Spleen (tissue), 7 donors: Measurements from ENCODE around the gene ZNF672.

ENCODE experiments used
- CTCF ChIP-seq, 11 experiments: fragments of 200-600 bp in 7 of 11; fragments of 450-650 bp in 4 of 11; sonication (generic) in 4 of 11; IDR thresholded peaks in 8 of 11; conservative IDR thresholded peaks in 3 of 11; 1 replicate in 7 of 11; 2 replicates in 4 of 11; pipeline versions ENCODE4 v1.4.0 to v1.8.0; 2016 to 2021; ENCODE audit warnings: antibody characterized with exemption in 11 of 11, inconsistent platforms in 4 of 11, mild to moderate bottlenecking in 1 of 11
- POLR2A ChIP-seq, 3 donors: fragments of 450-650 bp; IDR thresholded peaks; one replicate each; pipeline ENCODE4 v1.5.1; 2017; ENCODE audit warnings: antibody characterized with exemption in 3 of 3, mild to moderate bottlenecking in 1 of 3
- POLR2AphosphoS5 ChIP-seq, 3 donors: sonication (generic); formaldehyde crosslinking; IDR thresholded peaks; one replicate each; pipeline ENCODE4 v1.5.1; 2017; ENCODE audit warnings: antibody characterized with exemption in 3 of 3
- donor health status: DM: no; HTN: no; CAD: no; lungs with moderate emphysema.
- donor health status: DM: no; HTN: no; CAD: no.
- donor health status: DM: no; HTN: no; CAD: no.

- TF ChIP-seq CTCF (IDR thresholded peaks at IDR 0.05 in 8 of 11, conservative IDR thresholded peaks at IDR 0.05 in 3 of 11) (no peak), POLR2A (IDR thresholded peaks at IDR 0.05) (no peak), POLR2AphosphoS5 (IDR thresholded peaks at IDR 0.05) (no peak)
Observed at GRCh38 chr1:248851390-248851789, 13.4 kb downstream of the ZNF672 start.
